H1 (cell line): ENCODE measurements around the gene TEKTIP1.

Experiments
- RAD21 ChIP-seq, 2 experiments: IDR thresholded peaks in 1 of 2; conservative IDR thresholded peaks in 1 of 2; 2 replicates each; pipeline ENCODE4 v1.6.1; 2011; ENCODE audit warnings: low read depth in 2 of 2, low read length in 2 of 2, improper control_type of control experiment in 1 of 2, inconsistent platforms in 1 of 2, mild to moderate bottlenecking in 1 of 2, moderate library complexity in 1 of 2
- SP1 ChIP-seq: IDR thresholded peaks from 2 replicates; pipeline ENCODE4 v1.6.1; 2011; ENCODE audit warnings: low read depth, low read length
- TF ChIP-seq, protein P1 (sequence below), 3 experiments: IDR thresholded peaks; 1 replicate in 2 of 3; 2 replicates in 1 of 3; pipeline versions ENCODE4 v1.5.1 to v1.6.1; 2011; ENCODE audit warnings: low read length in 3 of 3, mild to moderate bottlenecking in 3 of 3, inconsistent platforms in 2 of 3, low read depth in 1 of 3, moderate library complexity in 1 of 3; ENCODE audit not compliant: insufficient read depth in 1 of 3; ENCODE audit errors: control extremely low read depth in 1 of 3

DNA sequence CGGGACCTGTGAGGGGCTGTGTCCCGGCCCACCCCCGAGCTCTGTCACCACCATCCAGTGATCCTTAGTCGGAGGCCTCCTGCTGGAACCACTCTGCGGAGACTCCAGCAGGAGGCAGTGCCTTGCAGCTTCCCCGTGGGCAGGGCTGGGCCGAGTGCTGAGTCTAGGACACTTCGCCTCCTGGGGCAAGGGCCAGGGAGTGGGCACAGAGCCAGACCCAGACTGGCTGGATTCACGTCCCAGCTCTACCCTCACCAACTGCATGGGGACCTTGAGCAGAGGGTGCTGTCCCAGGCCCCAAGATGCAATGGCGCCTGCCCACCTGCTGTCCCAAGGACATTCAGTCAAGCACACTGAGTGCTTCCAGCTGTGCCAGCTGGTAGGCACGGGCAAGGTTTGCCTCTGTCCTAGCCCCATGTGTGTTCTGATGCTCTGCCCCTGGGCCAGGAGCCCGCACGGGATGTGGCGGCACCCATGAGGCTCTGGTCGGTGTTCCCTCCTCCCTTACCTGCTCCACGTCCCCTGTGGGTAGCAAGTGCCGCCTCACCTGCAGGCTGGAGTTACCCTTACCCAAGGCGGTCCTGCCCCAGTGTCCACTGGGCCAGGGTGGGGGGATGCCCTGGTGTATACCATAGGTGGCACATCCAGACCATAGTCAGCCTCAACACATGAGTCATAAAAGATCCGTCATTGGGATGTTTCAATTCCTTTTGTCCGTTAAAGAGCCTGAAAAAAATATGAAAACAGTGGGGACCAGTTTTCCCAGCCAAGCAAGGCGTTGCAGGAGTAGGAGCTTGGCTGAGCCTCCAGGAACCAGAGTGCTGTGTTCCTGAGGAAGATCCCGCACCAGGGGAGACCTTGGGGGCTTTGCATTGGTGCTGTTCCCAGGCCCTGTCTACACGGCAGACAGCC, 25.5 kb upstream of the TEKTIP1 start:
- TF ChIP-seq, protein P1, sequence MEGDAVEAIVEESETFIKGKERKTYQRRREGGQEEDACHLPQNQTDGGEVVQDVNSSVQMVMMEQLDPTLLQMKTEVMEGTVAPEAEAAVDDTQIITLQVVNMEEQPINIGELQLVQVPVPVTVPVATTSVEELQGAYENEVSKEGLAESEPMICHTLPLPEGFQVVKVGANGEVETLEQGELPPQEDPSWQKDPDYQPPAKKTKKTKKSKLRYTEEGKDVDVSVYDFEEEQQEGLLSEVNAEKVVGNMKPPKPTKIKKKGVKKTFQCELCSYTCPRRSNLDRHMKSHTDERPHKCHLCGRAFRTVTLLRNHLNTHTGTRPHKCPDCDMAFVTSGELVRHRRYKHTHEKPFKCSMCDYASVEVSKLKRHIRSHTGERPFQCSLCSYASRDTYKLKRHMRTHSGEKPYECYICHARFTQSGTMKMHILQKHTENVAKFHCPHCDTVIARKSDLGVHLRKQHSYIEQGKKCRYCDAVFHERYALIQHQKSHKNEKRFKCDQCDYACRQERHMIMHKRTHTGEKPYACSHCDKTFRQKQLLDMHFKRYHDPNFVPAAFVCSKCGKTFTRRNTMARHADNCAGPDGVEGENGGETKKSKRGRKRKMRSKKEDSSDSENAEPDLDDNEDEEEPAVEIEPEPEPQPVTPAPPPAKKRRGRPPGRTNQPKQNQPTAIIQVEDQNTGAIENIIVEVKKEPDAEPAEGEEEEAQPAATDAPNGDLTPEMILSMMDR (IDR thresholded peaks at IDR 0.05; ENCODE audit: control extremely low read depth in 1 of 3, insufficient read depth in 1 of 3, low read depth in 1 of 3, low read length in 3 of 3) = no peak; a peak in 1 of 4 replicates
- TF ChIP-seq RAD21 (IDR thresholded peaks at IDR 0.05 in 1 of 2, conservative IDR thresholded peaks at IDR 0.05 in 1 of 2; ENCODE audit: low read depth in 2 of 2, low read length in 2 of 2) = no peak
- no peak for TF ChIP-seq SP1
